K562 (cell line): ENCODE data around the gene YAE1. TPM values are rescaled to one million over a fixed set of nuclear protein-coding genes. Genes with fewer than 3 reads are reported as not detected.
A peak's percentile ranks its signal among the peaks of the same experiment; 100 is the strongest.

Experiments used
- ATAC-seq: fragments of 200-7000 bp; cut with Tn5 transposase; 3 replicates; pipeline ENCODE4 v1.9.1; 2020; ENCODE audit warnings: moderate library complexity
- BruUV-seq: library from RNA; stranded (reverse); fragments of 400-500 nt; replicated peaks from 2 replicates; lab custom pipeline; 2021; lab: Mats Ljungman, UMichigan
- CTCF ChIA-PET: fragments of 300-600 bp; formaldehyde crosslinking; extraction: SDS; loops from one replicate; lab custom pipeline; 2021; ENCODE audit warnings: low intra/inter-chr PET ratio; lab: Yijun Ruan, JAX
- POLR2A ChIA-PET: fragments of 300-600, 350-650 bp; sonication (Branson Sonifier 250); formaldehyde crosslinking; extraction: SDS; loops from one replicate; lab custom pipeline; 2021; ENCODE audit warnings: antibody characterized with exemption, inconsistent platforms; lab: Yijun Ruan, JAX
- DNase-seq, 4 experiments: peaks; one replicate each; pipeline versions ENCODE4 v3.0.0 to v3.0.0-alpha.2; 2011 to 2018; ENCODE audit warnings: low spot score in 3 of 4, mixed read lengths in 3 of 4; ENCODE audit errors: extremely low read depth in 1 of 4
- FAIRE-seq: peaks from 2 replicates; lab custom pipeline; 2011; peaks lifted over from hg19 to GRCh38; lab: Jason Lieb, UNC
- H2AFZ ChIP-seq: 2 replicates; pipeline ENCODE4 v1.6.0; 2011; ENCODE audit warnings: low read depth, low read length, control low read depth, inconsistent platforms
- H3K27ac ChIP-seq: fragments of 200-600 bp; 3 replicates; pipeline ENCODE4 v1.8.0; 2011; ENCODE audit warnings: low read depth, mild to moderate bottlenecking, control low read depth, inconsistent platforms, low read length, moderate library complexity, mixed read lengths; ENCODE audit errors: extremely low read depth
- H3K27me3 ChIP-seq, 2 experiments: fragments of 300-600 bp in 1 of 2; 2 replicates in 1 of 2; 3 replicates in 1 of 2; pipeline versions ENCODE4 v1.6.0 to v1.8.0; 2011; ENCODE audit warnings: inconsistent platforms in 2 of 2, low read length in 2 of 2, mild to moderate bottlenecking in 1 of 2, mixed read lengths in 1 of 2, moderate library complexity in 1 of 2; ENCODE audit not compliant: control insufficient read depth in 2 of 2, insufficient read depth in 2 of 2
- H3K36me3 ChIP-seq: fragments of 300-600 bp; 3 replicates; pipeline ENCODE4 v1.8.0; 2011; ENCODE audit warnings: mild to moderate bottlenecking, low read length, inconsistent platforms; ENCODE audit not compliant: control insufficient read depth, insufficient read depth
- H3K4me1 ChIP-seq, 2 experiments: fragments of 200-600 bp in 1 of 2; replicated peaks in 1 of 2; 2 replicates in 1 of 2; 3 replicates in 1 of 2; pipeline versions ENCODE4 v1.5.1 to v1.8.0; 2011; ENCODE audit warnings: inconsistent platforms in 2 of 2, low read length in 2 of 2, mild to moderate bottlenecking in 1 of 2, mixed read lengths in 1 of 2, moderate library complexity in 1 of 2; ENCODE audit not compliant: control insufficient read depth in 2 of 2, insufficient read depth in 2 of 2
- H3K4me2 ChIP-seq: 2 replicates; pipeline ENCODE4 v1.6.1; 2011; ENCODE audit warnings: low read length, control low read depth, inconsistent platforms, mixed read lengths; ENCODE audit not compliant: insufficient read depth
- H3K4me3 ChIP-seq: fragments of 200-600 bp; sonication (generic), shearing (Covaris generic); 2 replicates; pipeline ENCODE4 v1.5.1; 2016; ENCODE audit warnings: control low read depth, inconsistent platforms
- H3K79me2 ChIP-seq: fragments of 200-600 bp; 3 replicates; pipeline ENCODE4 v1.8.0; 2011; ENCODE audit warnings: low read length, inconsistent platforms; ENCODE audit not compliant: control insufficient read depth, insufficient read depth
- H3K9ac ChIP-seq, 2 experiments: 2 replicates each; pipeline versions ENCODE4 v1.6.0 to v1.6.1; 2011; ENCODE audit warnings: low read depth in 2 of 2, low read length in 2 of 2, control low read depth in 1 of 2, inconsistent platforms in 1 of 2, mild to moderate bottlenecking in 1 of 2, mixed read lengths in 1 of 2; ENCODE audit not compliant: insufficient read depth in 1 of 2
- H3K9me1 ChIP-seq: one replicate; pipeline ENCODE4 v1.6.0; 2011; ENCODE audit warnings: inconsistent platforms, mild to moderate bottlenecking, low read length, moderate library complexity; ENCODE audit not compliant: control insufficient read depth, insufficient read depth
- H3K9me3 ChIP-seq: replicated peaks from 2 replicates; pipeline ENCODE4 v1.5.1; 2011; ENCODE audit warnings: low read depth, low read length, inconsistent platforms; ENCODE audit not compliant: control insufficient read depth, insufficient read depth
- H4K20me1 ChIP-seq: replicated peaks from 2 replicates; pipeline ENCODE4 v1.6.1; 2011; ENCODE audit warnings: low read length, inconsistent platforms, mixed read lengths; ENCODE audit not compliant: control insufficient read depth, insufficient read depth
- HDAC1 ChIP-seq, 2 experiments: fragments of 450-650 bp; IDR thresholded peaks; 2 replicates each; pipeline ENCODE4 v1.6.1; 2016 to 2017; ENCODE audit warnings: inconsistent platforms in 1 of 2, mild to moderate bottlenecking in 1 of 2, moderate library complexity in 1 of 2
- MEIS2 ChIP-seq: fragments of 450-650 bp; IDR thresholded peaks from 2 replicates; pipeline ENCODE4 v1.6.1; 2014; ENCODE audit warnings: mild to moderate bottlenecking; ENCODE audit not compliant: partially characterized antibody
- NFIC ChIP-seq: fragments of 450-650 bp; IDR thresholded peaks from 2 replicates; pipeline ENCODE4 v1.6.1; 2017; ENCODE audit warnings: mild to moderate bottlenecking, inconsistent platforms
- POLR2H ChIP-seq: IDR thresholded peaks from 2 replicates; pipeline ENCODE4 v1.6.1; 2016; ENCODE audit warnings: missing genetic modification characterization, low read depth, mild to moderate bottlenecking, control low read depth, missing compliant biosample characterization, moderate library complexity
- THRAP3 ChIP-seq: fragments of 450-650 bp; IDR thresholded peaks from 2 replicates; pipeline ENCODE4 v1.6.1; 2016; ENCODE audit warnings: mild to moderate bottlenecking, inconsistent platforms, borderline replicate concordance
- TRIM24 ChIP-seq, 2 experiments: fragments of 450-650 bp; IDR thresholded peaks; 2 replicates each; pipeline ENCODE4 v1.6.1; 2016
- WGBS: fragments of 100-300 bp; shearing (Covaris generic); methylation state at CpG from one replicate; pipeline ENCODE4 v1.1.6; 2016; ENCODE audit warnings: low coverage, mixed read lengths; ENCODE audit not compliant: insufficient coverage; ENCODE audit errors: missing lambda C conversion rate; 5-methylcytosine and 5-hydroxymethylcytosine counted together
- in situ Hi-C: fragments of 300-500 bp; cut with MboI; formaldehyde crosslinking; loops from 4 replicates; pipeline ENCODE4 v1.15.0; 2018; ENCODE audit warnings: inconsistent platforms, mixed read lengths
- intact Hi-C: fragments of 100-400 bp; cut with micrococcal nuclease; formaldehyde crosslinking; loops from 2 replicates; pipeline ENCODE4 v1.14.2; 2022
- polyA plus RNA-seq, 8 experiments: library from polyadenylated mRNA; depleted of rRNA in 4 of 8; stranded (reverse) in 5 of 8; unstranded in 3 of 8; fragments of >200 nt; fragmentation: Nextera tagmentation in 2 of 8; fragmentation: Illumina TruSeq in 1 of 8; extraction: Ambion mirVana in 2 of 8; extraction: Trizol in 1 of 8; gene quantifications; 2 replicates each; pipeline versions ENCODE4 v1.2.1 to v1.2.3, GENCODE V29; 2011 to 2014; ENCODE audit warnings: inconsistent platforms in 1 of 8, missing spikeins in 1 of 8
- total RNA-seq, 7 experiments: library from RNA; depleted of rRNA in 6 of 7; stranded (reverse); fragments of >200 nt in 6 of 7; fragmentation: Illumina TruSeq in 2 of 7; extraction: Trizol in 2 of 7; gene quantifications; 2 replicates each; pipeline versions ENCODE4 v1.2.1 to v1.2.3, GENCODE V29; 2011 to 2021; ENCODE audit warnings: low replicate concordance in 1 of 7
- TF ChIP-seq, protein P1 (sequence below): fragments of 250-450 bp; sonication (Bioruptor Pico); IDR thresholded peaks from 2 replicates; pipeline ENCODE4 v1.8.0; 2021; ENCODE audit warnings: moderate library complexity, mild to moderate bottlenecking, inconsistent platforms
- TF ChIP-seq, protein P2 (sequence below), 2 experiments: IDR thresholded peaks in 1 of 2; conservative IDR thresholded peaks in 1 of 2; 2 replicates each; pipeline ENCODE4 v1.6.1; 2016; ENCODE audit warnings: low read depth in 2 of 2, mild to moderate bottlenecking in 1 of 2, missing compliant biosample characterization in 1 of 2, missing genetic modification characterization in 1 of 2, moderate library complexity in 1 of 2

YAE1 gene
- total and polyA plus RNA-seq, 9 of the 15 experiments (the other 6 are each of a cell fraction or from before 2014, with no cell fraction given): 15.2 to 63.4 (median 30.1) TPM

DNA sequence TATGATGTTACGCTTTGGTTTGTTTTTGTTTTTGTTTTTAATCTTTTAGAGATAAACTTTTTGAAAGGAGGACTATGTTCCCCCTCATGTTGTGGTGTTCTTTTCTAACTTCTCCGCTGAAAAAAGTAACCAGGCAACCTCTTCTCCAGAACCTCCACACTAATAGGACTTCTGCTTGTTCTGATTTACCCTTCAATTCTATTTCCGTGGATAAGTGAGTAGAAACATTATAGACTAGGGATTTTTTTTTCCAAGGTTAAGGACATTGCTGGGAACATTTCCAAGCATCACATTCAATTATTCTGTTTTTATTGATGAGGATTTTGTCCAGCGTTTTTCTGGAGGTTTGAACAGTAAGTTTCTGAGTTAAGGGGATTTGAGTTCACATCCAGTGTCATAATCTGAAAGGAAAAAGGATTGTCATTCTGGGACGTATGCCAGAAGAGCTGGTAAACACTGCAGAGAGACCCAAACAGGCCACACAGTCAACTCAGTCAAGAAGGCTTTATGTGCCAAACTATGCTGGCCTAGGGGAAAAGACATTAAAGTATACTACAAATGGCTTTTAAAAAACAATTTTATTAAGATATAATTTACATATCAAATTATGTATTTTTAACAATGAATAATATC, 28.9 kb downstream of the YAE1 start:
- H3K4me1 ChIP-seq: peaks cover 0 to 7% of the 10 kb centered on the region in 2 experiments; a peak in 4 of 5 replicates
- H2AFZ ChIP-seq: no peak overlapping the region
- no peak overlapping the region for H3K27ac ChIP-seq
- H3K27me3 ChIP-seq: no peaks in the 10 kb centered on the region
- FAIRE-seq (peak; percentile 63), DNase-seq (peak in 1 of 4 experiments; percentile 40), ATAC-seq (peak; percentile 72)
- no peak overlapping the region for H3K4me2 ChIP-seq
- no peaks in the 10 kb centered on the region for H3K79me2 ChIP-seq
- TF ChIP-seq NFIC (peak; percentile 72), TRIM24 (IDR thresholded peaks at IDR 0.05) (no peak), THRAP3 (no peak), MEIS2 (peak; percentile 19), POLR2H (tag) (no peak)
- no peaks in the 10 kb centered on the region for H4K20me1 ChIP-seq
- in situ Hi-C loops (no loop called here), intact Hi-C loops (no loop called here)
- BruUV-seq: no TSS peak
- ChIA-PET POLR2A (interaction anchor here (1.1 to 1.2 kb wide), 2 partner anchors 14 to 15 kb away, joined by 3 read pairs; no protein-coding TSS in a partner anchor), CTCF (no interaction called here)
- WGBS: 42% methylated on average over 5 of the region's 5 CpGs
- H3K9me3 ChIP-seq: no peaks in the 10 kb centered on the region
- H3K9me1 ChIP-seq: no peaks in the 10 kb centered on the region
- no peaks in the 10 kb centered on the region for H3K36me3 ChIP-seq
- H3K4me3 ChIP-seq: no peak overlapping the region
- H3K9ac ChIP-seq: no peak overlapping the region

DNA sequence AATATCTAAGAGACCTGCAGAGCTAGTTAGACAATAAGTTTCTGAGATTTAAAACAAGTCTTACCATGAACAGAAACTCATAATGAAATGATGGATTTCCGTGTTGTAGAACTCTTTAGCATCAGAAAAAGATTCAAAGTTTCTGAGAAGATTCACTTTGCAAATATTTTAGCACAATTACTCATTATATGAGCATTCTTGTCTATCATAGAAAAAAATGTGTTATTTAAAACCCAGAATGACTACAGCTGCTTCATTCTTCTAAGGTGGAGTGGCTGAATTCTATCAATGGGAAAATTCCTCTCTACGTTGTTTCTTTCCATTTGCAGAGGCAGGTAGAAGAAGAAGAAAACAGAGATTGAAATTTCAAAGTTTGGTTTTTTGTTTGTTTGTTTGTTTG, 36.1 kb downstream of the YAE1 start:
- in situ Hi-C loops (no loop called here), intact Hi-C loops (no loop called here)
- Histone ChIP-seq H3K9me3 (no peaks in the 10 kb centered on the region), H3K9me1 (no peaks in the 10 kb centered on the region), H3K9ac (no peak overlapping the region), H3K4me3 (no peak overlapping the region), H3K27me3 (no peaks in the 10 kb centered on the region), H3K4me1 (peaks cover 0 to 4% of the 10 kb centered on the region in 2 experiments; a peak in 2 of 5 replicates), H3K4me2 (no peak overlapping the region), H2AFZ (no peak overlapping the region), H4K20me1 (no peaks in the 10 kb centered on the region), H3K27ac (no peak overlapping the region), H3K79me2 (no peaks in the 10 kb centered on the region)
- POLR2A ChIA-PET: interaction anchor here (1.0 kb wide), 1 partner anchor 16 kb away, joined by 3 read pairs; no protein-coding TSS in a partner anchor
- BruUV-seq: no TSS peak
- 14% methylated on average over 2 of the region's 2 CpGs for WGBS
- FAIRE-seq: no peak
- DNase-seq: no peak
- ATAC-seq: no peak
- TF ChIP-seq, protein P1, sequence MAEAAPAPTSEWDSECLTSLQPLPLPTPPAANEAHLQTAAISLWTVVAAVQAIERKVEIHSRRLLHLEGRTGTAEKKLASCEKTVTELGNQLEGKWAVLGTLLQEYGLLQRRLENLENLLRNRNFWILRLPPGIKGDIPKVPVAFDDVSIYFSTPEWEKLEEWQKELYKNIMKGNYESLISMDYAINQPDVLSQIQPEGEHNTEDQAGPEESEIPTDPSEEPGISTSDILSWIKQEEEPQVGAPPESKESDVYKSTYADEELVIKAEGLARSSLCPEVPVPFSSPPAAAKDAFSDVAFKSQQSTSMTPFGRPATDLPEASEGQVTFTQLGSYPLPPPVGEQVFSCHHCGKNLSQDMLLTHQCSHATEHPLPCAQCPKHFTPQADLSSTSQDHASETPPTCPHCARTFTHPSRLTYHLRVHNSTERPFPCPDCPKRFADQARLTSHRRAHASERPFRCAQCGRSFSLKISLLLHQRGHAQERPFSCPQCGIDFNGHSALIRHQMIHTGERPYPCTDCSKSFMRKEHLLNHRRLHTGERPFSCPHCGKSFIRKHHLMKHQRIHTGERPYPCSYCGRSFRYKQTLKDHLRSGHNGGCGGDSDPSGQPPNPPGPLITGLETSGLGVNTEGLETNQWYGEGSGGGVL (CRISPR knock-in tag): no peak
- TF ChIP-seq HDAC1 (IDR thresholded peaks at IDR 0.05): no peak
- TF ChIP-seq, protein P2, sequence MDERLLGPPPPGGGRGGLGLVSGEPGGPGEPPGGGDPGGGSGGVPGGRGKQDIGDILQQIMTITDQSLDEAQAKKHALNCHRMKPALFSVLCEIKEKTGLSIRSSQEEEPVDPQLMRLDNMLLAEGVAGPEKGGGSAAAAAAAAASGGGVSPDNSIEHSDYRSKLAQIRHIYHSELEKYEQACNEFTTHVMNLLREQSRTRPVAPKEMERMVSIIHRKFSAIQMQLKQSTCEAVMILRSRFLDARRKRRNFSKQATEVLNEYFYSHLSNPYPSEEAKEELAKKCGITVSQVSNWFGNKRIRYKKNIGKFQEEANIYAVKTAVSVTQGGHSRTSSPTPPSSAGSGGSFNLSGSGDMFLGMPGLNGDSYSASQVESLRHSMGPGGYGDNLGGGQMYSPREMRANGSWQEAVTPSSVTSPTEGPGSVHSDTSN (CRISPR knock-in tag; IDR thresholded peaks at IDR 0.05; ENCODE audit: low read depth): no peak
- TF ChIP-seq, protein P2 (tag; conservative IDR thresholded peaks at IDR 0.05; ENCODE audit: low read depth): no peak
- TF ChIP-seq, all 486 proteins: peak for 0
- CTCF ChIA-PET: no interaction called here
- H3K36me3 ChIP-seq: no peaks in the 10 kb centered on the region
